Measurements from ENCODE around the gene C10orf53.

Gene C10orf53

DNA sequence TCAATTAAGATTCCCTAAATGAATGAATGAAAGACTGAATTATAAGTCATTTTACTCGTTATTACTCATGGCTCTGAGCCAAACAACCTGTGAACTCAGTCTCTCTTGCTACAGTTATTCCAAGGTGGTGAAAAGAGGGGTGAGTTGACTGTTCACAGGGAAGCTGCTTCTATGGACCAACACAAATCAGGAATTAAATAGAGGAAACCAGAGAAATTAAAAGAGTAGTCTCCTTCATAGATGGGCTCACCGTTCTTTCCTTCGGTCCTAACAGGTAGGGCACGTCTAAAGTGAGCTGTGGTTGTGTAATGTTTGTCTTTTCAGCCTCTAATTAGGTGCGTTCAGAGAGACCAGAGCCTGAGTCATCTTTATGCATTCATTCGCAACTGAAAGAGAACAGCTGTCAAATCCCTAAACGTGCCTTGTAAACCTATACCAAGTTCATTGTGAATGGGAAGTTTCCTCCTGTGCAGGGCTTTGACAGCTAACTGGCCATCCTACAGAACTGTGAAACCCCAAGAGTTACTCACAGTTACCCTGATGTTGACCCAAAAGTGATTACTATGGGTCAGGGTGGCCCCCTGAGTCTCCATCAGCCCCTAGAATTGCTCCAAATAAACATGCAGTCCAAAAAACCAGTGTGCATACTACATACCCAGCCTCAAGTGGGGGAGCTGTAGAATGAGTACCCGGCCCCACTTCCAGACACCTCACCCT is 18.2 kb upstream of the C10orf53 start:
- TF ChIP-seq, protein P1, sequence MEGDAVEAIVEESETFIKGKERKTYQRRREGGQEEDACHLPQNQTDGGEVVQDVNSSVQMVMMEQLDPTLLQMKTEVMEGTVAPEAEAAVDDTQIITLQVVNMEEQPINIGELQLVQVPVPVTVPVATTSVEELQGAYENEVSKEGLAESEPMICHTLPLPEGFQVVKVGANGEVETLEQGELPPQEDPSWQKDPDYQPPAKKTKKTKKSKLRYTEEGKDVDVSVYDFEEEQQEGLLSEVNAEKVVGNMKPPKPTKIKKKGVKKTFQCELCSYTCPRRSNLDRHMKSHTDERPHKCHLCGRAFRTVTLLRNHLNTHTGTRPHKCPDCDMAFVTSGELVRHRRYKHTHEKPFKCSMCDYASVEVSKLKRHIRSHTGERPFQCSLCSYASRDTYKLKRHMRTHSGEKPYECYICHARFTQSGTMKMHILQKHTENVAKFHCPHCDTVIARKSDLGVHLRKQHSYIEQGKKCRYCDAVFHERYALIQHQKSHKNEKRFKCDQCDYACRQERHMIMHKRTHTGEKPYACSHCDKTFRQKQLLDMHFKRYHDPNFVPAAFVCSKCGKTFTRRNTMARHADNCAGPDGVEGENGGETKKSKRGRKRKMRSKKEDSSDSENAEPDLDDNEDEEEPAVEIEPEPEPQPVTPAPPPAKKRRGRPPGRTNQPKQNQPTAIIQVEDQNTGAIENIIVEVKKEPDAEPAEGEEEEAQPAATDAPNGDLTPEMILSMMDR (IDR thresholded peaks at IDR 0.05; ENCODE audit: borderline replicate concordance, control extremely low read depth, extremely low read depth, insufficient read depth, missing control alignments), result no peak
- in situ Hi-C loops (cut with MboI; ENCODE audit: low sequenced_read_pairs, unreplicated experiment), result no loop called here
- peak; percentile 6 for DNase-seq (ENCODE audit: low spot score)

DNA sequence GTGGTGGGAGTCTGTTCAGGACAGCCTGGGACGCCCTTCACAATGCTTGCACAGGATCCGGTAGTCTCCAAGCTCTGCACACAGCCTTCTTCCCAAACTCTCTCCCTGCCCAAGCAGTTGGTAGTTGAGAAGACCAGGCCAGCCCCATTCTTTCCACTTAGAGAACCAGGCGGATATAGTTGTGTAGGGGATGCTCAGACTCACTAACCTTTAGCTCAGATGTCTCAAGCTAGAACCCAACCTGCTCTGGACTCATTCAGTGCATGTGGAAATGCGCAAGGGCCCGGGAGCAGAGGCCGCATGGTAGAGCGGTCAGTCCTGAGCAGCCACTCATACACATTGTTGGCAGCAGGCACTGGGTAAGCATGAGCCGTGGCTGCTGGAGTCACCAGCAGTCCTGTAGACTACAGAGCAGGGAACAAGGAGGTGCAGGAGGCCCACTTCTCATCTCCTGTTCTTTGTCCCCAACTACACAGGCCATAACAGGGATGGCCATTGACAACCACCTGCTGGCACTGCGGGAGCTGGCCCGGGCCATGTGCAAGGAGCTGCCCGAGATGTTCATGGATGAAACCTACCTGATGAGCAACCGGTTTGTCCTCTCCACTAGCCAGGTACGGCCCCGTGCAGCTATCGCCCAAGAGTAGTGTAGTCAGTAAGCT is 17.2 kb upstream of the C10orf53 start:
- no peak for DNase-seq (ENCODE audit: low spot score)
- TF ChIP-seq, protein P1 (IDR thresholded peaks at IDR 0.05; ENCODE audit: borderline replicate concordance, control extremely low read depth, extremely low read depth, insufficient read depth, missing control alignments), result no peak
- in situ Hi-C loops (cut with MboI; ENCODE audit: low sequenced_read_pairs, unreplicated experiment), result no loop called here

DNA sequence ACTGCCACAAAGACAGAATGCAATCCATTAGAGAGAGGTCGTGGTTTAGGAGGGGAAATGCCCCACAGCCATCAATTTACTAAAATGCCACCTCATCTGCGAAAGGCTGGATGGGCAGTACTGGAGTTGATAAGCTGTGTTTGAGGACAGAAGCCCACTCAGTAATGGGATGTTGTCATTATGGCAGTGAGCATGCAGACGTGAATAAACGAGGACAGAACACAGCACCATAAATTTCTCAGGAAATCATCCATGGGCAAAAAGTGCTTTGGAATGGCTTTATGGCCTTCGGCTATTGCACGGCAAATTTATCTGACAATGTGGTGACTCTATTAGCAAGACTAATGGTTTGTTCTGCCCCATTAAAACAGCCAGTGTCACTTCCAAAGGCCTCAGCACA is 15.9 kb upstream of the C10orf53 start:
- DNase-seq (ENCODE audit: low spot score), result no peak
- TF ChIP-seq, protein P1 (IDR thresholded peaks at IDR 0.05; ENCODE audit: borderline replicate concordance, control extremely low read depth, extremely low read depth, insufficient read depth, missing control alignments), result no peak
- in situ Hi-C loops (cut with MboI; ENCODE audit: low sequenced_read_pairs, unreplicated experiment), result no loop called here

DNA sequence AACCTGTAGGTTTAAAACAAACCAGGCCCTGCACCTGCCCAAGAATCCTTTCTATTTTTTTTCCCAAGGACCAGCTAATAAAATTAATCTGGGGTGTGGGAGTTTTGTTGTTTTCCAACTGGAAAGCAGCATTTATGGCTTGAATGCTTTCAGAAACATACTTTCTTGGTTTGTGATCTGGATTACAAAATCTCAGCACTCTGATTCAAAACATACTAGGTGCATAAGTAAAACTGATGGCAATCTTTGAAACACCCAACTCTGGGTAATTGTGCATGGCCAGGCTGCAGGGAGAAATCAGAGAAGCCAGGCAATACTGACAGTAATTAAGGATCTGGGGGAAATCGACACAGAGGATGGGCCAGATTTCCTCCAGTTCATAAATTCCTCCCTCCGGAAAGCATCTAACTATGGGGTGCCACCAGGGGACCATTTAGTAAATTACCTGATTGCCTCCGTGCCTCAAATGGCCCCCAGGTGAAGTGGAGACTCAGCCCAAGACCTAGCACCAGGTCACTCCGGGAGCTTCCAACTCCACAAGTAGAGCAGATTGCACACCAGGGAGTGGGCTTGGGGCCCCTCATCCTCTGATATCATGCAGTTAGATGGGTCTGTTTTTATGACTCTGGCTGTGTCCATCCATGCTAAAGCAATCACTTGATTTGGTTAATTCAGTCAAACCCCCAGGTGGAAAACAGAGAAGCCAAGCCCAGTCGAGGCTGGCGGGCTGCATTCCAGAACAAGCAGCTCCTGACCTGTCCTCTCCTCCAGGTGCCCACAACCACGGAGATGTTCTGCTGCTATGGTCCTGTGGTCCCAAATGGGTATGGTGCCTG is 15.2 kb upstream of the C10orf53 start:
- TF ChIP-seq, protein P1 (IDR thresholded peaks at IDR 0.05; ENCODE audit: borderline replicate concordance, control extremely low read depth, extremely low read depth, insufficient read depth, missing control alignments), result no peak
- in situ Hi-C loops (cut with MboI; ENCODE audit: low sequenced_read_pairs, unreplicated experiment), result no loop called here
- DNase-seq (ENCODE audit: low spot score), result no peak

DNA sequence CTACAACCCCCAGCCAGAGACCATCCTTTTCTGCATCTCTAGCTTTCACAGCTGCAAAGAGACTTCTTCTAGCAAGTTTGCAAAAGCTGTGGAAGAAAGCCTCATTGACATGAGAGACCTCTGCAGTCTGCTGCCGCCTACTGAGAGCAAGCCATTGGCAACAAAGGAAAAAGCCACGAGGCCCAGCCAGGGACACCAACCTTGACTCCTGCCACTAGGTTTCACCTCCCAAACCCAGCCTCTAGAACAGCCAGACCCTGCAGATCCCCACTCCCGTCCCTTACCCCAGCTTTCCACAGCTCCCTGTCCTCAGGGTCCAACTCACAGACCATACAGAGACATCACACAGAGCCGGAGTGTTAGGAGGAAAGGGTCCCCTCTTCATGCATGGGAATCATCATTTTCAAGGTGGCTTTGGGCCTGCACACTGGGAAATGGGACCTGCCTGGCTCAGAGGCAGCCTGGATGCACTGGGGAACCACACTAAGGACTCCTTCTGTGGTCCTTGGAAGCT is 14.6 kb upstream of the C10orf53 start:
- in situ Hi-C loops (cut with MboI; ENCODE audit: low sequenced_read_pairs, unreplicated experiment), result no loop called here
- TF ChIP-seq, protein P1 (IDR thresholded peaks at IDR 0.05; ENCODE audit: borderline replicate concordance, control extremely low read depth, extremely low read depth, insufficient read depth, missing control alignments), result no peak
- DNase-seq (ENCODE audit: low spot score), result no peak

DNA sequence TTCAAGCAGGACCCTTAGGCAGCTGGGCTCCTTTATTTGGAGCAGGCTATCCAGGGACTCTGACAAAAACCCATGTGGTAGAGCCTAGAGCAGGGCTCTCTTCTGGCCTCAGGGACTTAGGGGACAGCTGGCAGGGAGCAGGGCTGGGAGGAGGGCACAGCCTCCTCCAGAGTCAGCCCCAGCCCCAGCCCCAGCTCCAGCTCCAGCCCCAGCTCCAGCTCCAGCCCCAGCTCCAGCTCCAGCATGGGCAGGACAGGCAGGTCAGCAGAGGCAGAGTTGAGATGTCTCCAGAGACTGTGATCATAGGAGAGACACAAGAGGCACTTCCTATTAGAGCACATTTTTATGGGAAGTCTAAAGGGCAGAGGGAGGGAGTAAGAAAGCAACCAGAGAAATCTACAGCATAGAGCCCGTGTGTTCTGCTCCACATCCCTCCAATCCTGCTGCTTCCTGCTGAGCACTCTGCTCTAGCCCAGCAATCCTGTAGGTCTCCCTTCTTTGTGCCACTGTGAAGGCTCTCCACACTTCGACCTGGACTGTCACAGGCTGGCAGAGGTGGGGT is 13.3 kb upstream of the C10orf53 start:
- no peak for DNase-seq (ENCODE audit: low spot score)
- TF ChIP-seq, protein P1 (IDR thresholded peaks at IDR 0.05; ENCODE audit: borderline replicate concordance, control extremely low read depth, extremely low read depth, insufficient read depth, missing control alignments), result no peak
- in situ Hi-C loops (cut with MboI; ENCODE audit: low sequenced_read_pairs, unreplicated experiment), result no loop called here

Data from GM13976 (cell line).